ENCODE results near the gene ZNF536. TPM values are rescaled to one million over a fixed set of nuclear protein-coding genes. Genes with fewer than 3 reads are reported as not detected.

The ZNF536 gene
- total RNA-seq, 1 experiment from 2014 or later, result not detected

- H3K27ac Mint-ChIP-seq (ENCODE audit: unreplicated experiment), result no peak overlapping the region
- DNase-seq, result no peak
- Histone ChIP-seq H3K36me3 (ENCODE audit: control insufficient read depth, insufficient read depth, low read length) (no peaks in the 10 kb centered on the region), H3K4me3 (ENCODE audit: low read depth, low read length) (no peak overlapping the region), H3K27me3 (replicated peaks; ENCODE audit: control insufficient read depth, insufficient read depth, low read length) (no peaks in the 10 kb centered on the region), H3K9me3 (no peaks in the 10 kb centered on the region), H3K4me1 (no peaks in the 10 kb centered on the region)
- H3K4me1 Mint-ChIP-seq (ENCODE audit: low read depth, unreplicated experiment), result no peaks in the 10 kb centered on the region
- intact Hi-C loops (cut with micrococcal nuclease; ENCODE audit: unreplicated experiment), result no loop called here
- H3K4me3 Mint-ChIP-seq (ENCODE audit: unreplicated experiment), result no peak overlapping the region
- no peaks in the 10 kb centered on the region for H3K36me3 Mint-ChIP-seq (ENCODE audit: insufficient read depth, unreplicated experiment)
- no TSS peak for BruUV-seq (replicated peaks)
- ChIA-PET POLR2A (no interaction called here), CTCF (no interaction called here)
- H3K27me3 Mint-ChIP-seq (ENCODE audit: insufficient read depth, unreplicated experiment), result peaks cover 9% of the 10 kb centered on the region
- no peak for TF ChIP-seq CTCF (IDR thresholded peaks at IDR 0.05; ENCODE audit: insufficient read depth in 1 of 2, low read depth in 1 of 2, low read length in 1 of 2, severe bottlenecking in 1 of 2, unreplicated experiment in 1 of 2)
- H3K9me3 Mint-ChIP-seq (ENCODE audit: unreplicated experiment), result no peaks in the 10 kb centered on the region
These were observed 11.6 kb upstream of the ZNF536 start for GRCh38 chr19:30360376-30361106.

GRCh38 chr19:30361107-30361447 lies 11.1 kb upstream of the ZNF536 start:
- intact Hi-C loops (cut with micrococcal nuclease; ENCODE audit: unreplicated experiment), result no loop called here

GRCh38 chr19:30361721-30362120 lies 10.5 kb upstream of the ZNF536 start:
- CTCF ChIA-PET, result no interaction called here
- Histone ChIP-seq H3K36me3 (ENCODE audit: control insufficient read depth, insufficient read depth, low read length) (no peaks in the 10 kb centered on the region), H3K4me3 (ENCODE audit: low read depth, low read length) (no peak overlapping the region), H3K9me3 (no peaks in the 10 kb centered on the region), H3K4me1 (no peaks in the 10 kb centered on the region), H3K27me3 (replicated peaks; ENCODE audit: control insufficient read depth, insufficient read depth, low read length) (no peaks in the 10 kb centered on the region)
- Mint-ChIP-seq H3K36me3 (ENCODE audit: insufficient read depth, unreplicated experiment) (no peaks in the 10 kb centered on the region), H3K27me3 (ENCODE audit: insufficient read depth, unreplicated experiment) (peaks cover 14% of the 10 kb centered on the region), H3K27ac (ENCODE audit: unreplicated experiment) (no peak overlapping the region), H3K4me1 (ENCODE audit: low read depth, unreplicated experiment) (no peaks in the 10 kb centered on the region), H3K9me3 (ENCODE audit: unreplicated experiment) (no peaks in the 10 kb centered on the region), H3K4me3 (ENCODE audit: unreplicated experiment) (no peak overlapping the region)
- intact Hi-C loops (cut with micrococcal nuclease; ENCODE audit: unreplicated experiment), result no loop called here
- BruUV-seq (replicated peaks), result no TSS peak
- POLR2A ChIA-PET, result no interaction called here
- TF ChIP-seq CTCF (IDR thresholded peaks at IDR 0.05; ENCODE audit: insufficient read depth in 1 of 2, low read depth in 1 of 2, low read length in 1 of 2, severe bottlenecking in 1 of 2, unreplicated experiment in 1 of 2), result no peak
- DNase-seq, result no peak

More at GRCh38 chr19:30361107-30361447, 11.1 kb upstream of the ZNF536 start:
- Histone ChIP-seq H3K9me3 (no peaks in the 10 kb centered on the region), H3K36me3 (ENCODE audit: control insufficient read depth, insufficient read depth, low read length) (no peaks in the 10 kb centered on the region), H3K4me1 (no peaks in the 10 kb centered on the region), H3K4me3 (ENCODE audit: low read depth, low read length) (no peak overlapping the region), H3K27me3 (replicated peaks; ENCODE audit: control insufficient read depth, insufficient read depth, low read length) (no peaks in the 10 kb centered on the region)
- Mint-ChIP-seq H3K4me1 (ENCODE audit: low read depth, unreplicated experiment) (no peaks in the 10 kb centered on the region), H3K4me3 (ENCODE audit: unreplicated experiment) (no peak overlapping the region), H3K27me3 (ENCODE audit: insufficient read depth, unreplicated experiment) (peaks cover 9% of the 10 kb centered on the region), H3K27ac (ENCODE audit: unreplicated experiment) (no peak overlapping the region), H3K9me3 (ENCODE audit: unreplicated experiment) (no peaks in the 10 kb centered on the region), H3K36me3 (ENCODE audit: insufficient read depth, unreplicated experiment) (no peaks in the 10 kb centered on the region)
- no peak for TF ChIP-seq CTCF (IDR thresholded peaks at IDR 0.05; ENCODE audit: insufficient read depth in 1 of 2, low read depth in 1 of 2, low read length in 1 of 2, severe bottlenecking in 1 of 2, unreplicated experiment in 1 of 2)
- no peak for DNase-seq
- BruUV-seq (replicated peaks), result no TSS peak
- CTCF ChIA-PET, result no interaction called here
- POLR2A ChIA-PET, result no interaction called here
